Sigmoid colon (tissue), 7 donors: ENCODE data around the gene TSEN15. TPM values are rescaled to one million over a fixed set of nuclear protein-coding genes. Genes with fewer than 3 reads are reported as not detected.

Source experiments
- DNase-seq: peaks from one replicate; pipeline ENCODE4 v3.0.0-alpha.2; 2019
- H3K27ac ChIP-seq, 4 donors: fragments of 200-600 bp; sonication (generic); one replicate each; pipeline ENCODE4 v1.5.1; 2016 to 2019; ENCODE audit warnings: mild to moderate bottlenecking in 1 of 4
- H3K27me3 ChIP-seq, 3 donors: fragments of 200-600 bp; sonication (generic); one replicate each; pipeline ENCODE4 v1.5.1; 2019; ENCODE audit warnings: mild to moderate bottlenecking in 1 of 3
- H3K36me3 ChIP-seq, 4 donors: fragments of 200-600 bp; sonication (generic); one replicate each; pipeline ENCODE4 v1.5.1; 2016 to 2019
- H3K4me1 ChIP-seq, 4 donors: fragments of 200-600 bp; sonication (generic); one replicate each; pipeline ENCODE4 v1.5.1; 2017 to 2019
- H3K4me3 ChIP-seq, 4 donors: fragments of 200-600 bp; sonication (generic); one replicate each; pipeline ENCODE4 v1.5.1; 2017 to 2019; ENCODE audit warnings: mild to moderate bottlenecking in 2 of 4, moderate library complexity in 1 of 4
- H3K9me3 ChIP-seq, 4 donors: fragments of 200-600 bp in 3 of 4; sonication (generic) in 3 of 4; one replicate each; pipeline versions ENCODE4 v1.5.1 to v1.6.1; 2013 to 2019
- EP300 ChIP-seq, 4 donors: sonication (generic); formaldehyde crosslinking; IDR thresholded peaks; one replicate each; pipeline ENCODE4 v1.6.1; 2017; ENCODE audit warnings: antibody characterized with exemption in 4 of 4
- POLR2A ChIP-seq, 2 donors: fragments of 450-650 bp; IDR thresholded peaks; one replicate each; pipeline ENCODE4 v1.6.1; 2016; ENCODE audit warnings: antibody characterized with exemption in 2 of 2, mild to moderate bottlenecking in 2 of 2, moderate library complexity in 2 of 2
- POLR2AphosphoS5 ChIP-seq, 4 donors: sonication (generic); formaldehyde crosslinking; IDR thresholded peaks; one replicate each; pipeline ENCODE4 v1.6.1; 2017; ENCODE audit warnings: antibody characterized with exemption in 4 of 4
- WGBS, 2 donors: extraction: QIAGEN DNeasy Blood & Tissue Kit; methylation state at CpG; one replicate each; pipeline ENCODE4 v1.1.7; 2013; 5-methylcytosine and 5-hydroxymethylcytosine counted together
- intact Hi-C: fragments of 100-400 bp; cut with DNase I; formaldehyde crosslinking; loops from one replicate; pipeline ENCODE4 v1.15.1; 2023
- polyA plus RNA-seq, 3 donors: library from polyadenylated mRNA; stranded (reverse); fragments of 200-250 nt; gene quantifications; one replicate each; pipeline ENCODE4 v1.2.3, GENCODE V29; 2013
- total RNA-seq, 4 donors: library from RNA; depleted of rRNA; stranded (reverse); fragments of >200 nt; gene quantifications; one replicate each; pipeline ENCODE4 v1.1.0, GENCODE V29; 2016
- TF ChIP-seq, protein P1 (sequence below), 4 experiments: fragments of 450-650 bp in 3 of 4; fragments of 200-600 bp in 1 of 4; IDR thresholded peaks; one replicate each; pipeline ENCODE4 v1.5.1; 2016 to 2019; ENCODE audit warnings: antibody characterized with exemption in 4 of 4, mild to moderate bottlenecking in 3 of 4, moderate library complexity in 2 of 4
- donor health status: healthy with polysubstance abuse.
- donor health status: Bipolar disorder and iron deficiency.
- donor health status: healthy.

TSEN15 gene
- total RNA-seq (10 to 100 TPM; 29.4 to 56.4 (median 47.4) TPM), polyA plus RNA-seq (10 to 100 TPM in 2 of 3 donors, 1 to 10 TPM in 1; 8.4 to 14.8 (median 12.9) TPM)

DNA sequence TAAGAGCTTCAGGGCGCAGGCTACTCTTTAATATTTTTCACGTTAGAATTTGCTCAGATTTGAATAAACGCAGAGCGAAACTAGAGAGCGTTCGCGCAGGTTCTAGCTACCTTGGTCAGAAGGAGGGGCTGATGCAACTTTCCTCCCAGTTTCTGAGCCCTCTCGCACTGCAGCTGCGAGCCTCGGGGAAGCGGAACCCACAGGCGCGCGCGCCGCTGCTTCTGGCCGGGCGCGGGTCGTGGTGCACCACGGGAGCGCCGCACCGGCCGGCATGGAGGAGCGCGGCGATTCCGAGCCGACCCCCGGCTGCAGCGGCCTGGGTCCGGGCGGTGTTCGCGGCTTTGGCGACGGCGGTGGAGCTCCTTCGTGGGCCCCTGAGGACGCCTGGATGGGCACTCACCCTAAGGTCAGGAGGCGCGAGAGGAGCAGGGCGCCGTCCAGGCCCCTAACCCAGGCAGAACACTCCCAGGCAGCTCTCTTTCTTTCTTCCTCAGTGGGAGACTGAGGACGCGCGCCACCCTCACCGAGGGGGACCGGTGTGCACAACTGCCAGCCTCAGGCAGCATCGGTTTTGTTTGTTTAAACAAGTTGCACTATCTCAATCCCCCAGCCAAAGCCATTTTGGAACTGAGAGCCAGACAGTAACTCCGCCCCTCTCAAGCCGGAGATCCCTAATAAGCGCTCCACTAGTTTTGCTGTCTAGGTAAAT is at the start of gene TSEN15:
TSEN15 (plus strand) TSS at position 246 of the 709 bp plus-strand sequence; CDS start at position 272, 26 bp downstream.
- TF ChIP-seq POLR2AphosphoS5 (IDR thresholded peaks at IDR 0.05): peak; percentile 25 to 84 (median 72)
- TF ChIP-seq, protein P1, sequence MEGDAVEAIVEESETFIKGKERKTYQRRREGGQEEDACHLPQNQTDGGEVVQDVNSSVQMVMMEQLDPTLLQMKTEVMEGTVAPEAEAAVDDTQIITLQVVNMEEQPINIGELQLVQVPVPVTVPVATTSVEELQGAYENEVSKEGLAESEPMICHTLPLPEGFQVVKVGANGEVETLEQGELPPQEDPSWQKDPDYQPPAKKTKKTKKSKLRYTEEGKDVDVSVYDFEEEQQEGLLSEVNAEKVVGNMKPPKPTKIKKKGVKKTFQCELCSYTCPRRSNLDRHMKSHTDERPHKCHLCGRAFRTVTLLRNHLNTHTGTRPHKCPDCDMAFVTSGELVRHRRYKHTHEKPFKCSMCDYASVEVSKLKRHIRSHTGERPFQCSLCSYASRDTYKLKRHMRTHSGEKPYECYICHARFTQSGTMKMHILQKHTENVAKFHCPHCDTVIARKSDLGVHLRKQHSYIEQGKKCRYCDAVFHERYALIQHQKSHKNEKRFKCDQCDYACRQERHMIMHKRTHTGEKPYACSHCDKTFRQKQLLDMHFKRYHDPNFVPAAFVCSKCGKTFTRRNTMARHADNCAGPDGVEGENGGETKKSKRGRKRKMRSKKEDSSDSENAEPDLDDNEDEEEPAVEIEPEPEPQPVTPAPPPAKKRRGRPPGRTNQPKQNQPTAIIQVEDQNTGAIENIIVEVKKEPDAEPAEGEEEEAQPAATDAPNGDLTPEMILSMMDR (IDR thresholded peaks at IDR 0.05): no peak
- TF ChIP-seq EP300 (IDR thresholded peaks at IDR 0.05): no peak
- peak in 1 of 2 donors; percentile 50 for TF ChIP-seq POLR2A (IDR thresholded peaks at IDR 0.05)
- H3K4me1 ChIP-seq: peaks cover 0 to 28% (median 24%) of the 10 kb centered on the region in 4 donors
- DNase-seq: peak; percentile 89
- peaks cover 0 to 13% (median 6%) of the 10 kb centered on the region in 4 donors for H3K36me3 ChIP-seq
- no peaks in the 10 kb centered on the region for H3K27me3 ChIP-seq
- H3K27ac ChIP-seq: peak within 1 kb of the TSS; percentile 84 to 94 (median 89)
- H3K9me3 ChIP-seq: no peaks in the 10 kb centered on the region
- WGBS, 2 donors: 0% methylated on average over 54 of the region's 54 CpGs
- H3K4me3 ChIP-seq: peak within 1 kb of the TSS; percentile 71 to 95 (median 84)
- intact Hi-C loops: no loop called here

- Histone ChIP-seq H3K36me3 (no peaks in the 10 kb centered on the region), H3K27me3 (no peaks in the 10 kb centered on the region), H3K4me3 (no peak overlapping the region), H3K27ac (peak overlapping the region in 3 of 4 donors; percentile 36 to 66 (median 52)), H3K9me3 (no peaks in the 10 kb centered on the region), H3K4me1 (peaks cover 0 to 17% (median 8%) of the 10 kb centered on the region in 4 donors)
- no peak for DNase-seq
- peak in 3 of 4 donors; percentile 34 to 45 (median 44) for TF ChIP-seq POLR2AphosphoS5 (IDR thresholded peaks at IDR 0.05)
- TF ChIP-seq EP300 (IDR thresholded peaks at IDR 0.05): no peak
- no peak for TF ChIP-seq POLR2A (IDR thresholded peaks at IDR 0.05)
- TF ChIP-seq, protein P1 (IDR thresholded peaks at IDR 0.05): no peak
- WGBS, 2 donors: 35 to 53% methylated on average over 2 of the region's 2 CpGs
- intact Hi-C loops: no loop called here
Observed at GRCh38 chr1:184002071-184002470, 49.5 kb upstream of the TSEN15 start.

DNA sequence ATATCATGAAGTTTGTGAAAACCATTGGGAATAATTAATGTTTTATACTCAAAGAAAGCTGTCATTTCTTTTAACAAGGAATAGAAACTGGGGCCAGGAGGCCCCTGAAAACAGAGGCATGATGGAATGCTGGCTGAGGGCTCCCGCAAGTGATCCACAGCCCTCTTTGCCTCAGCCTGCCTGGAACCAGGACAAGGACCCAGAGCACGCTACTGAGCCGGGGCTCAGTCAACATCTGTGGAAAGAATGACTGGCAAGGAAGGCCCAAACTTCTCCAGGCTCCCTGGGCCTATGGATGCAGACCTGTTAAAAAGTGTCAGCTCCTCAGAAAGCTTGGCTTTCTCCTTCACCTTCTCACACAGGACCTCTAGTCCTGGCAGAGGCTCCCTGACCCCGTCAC is 46.6 kb upstream of the TSEN15 start:
- no peak for DNase-seq
- H3K4me3 ChIP-seq: no peak overlapping the region
- WGBS, 2 donors: 88 to 91% methylated on average over 4 of the region's 4 CpGs
- H3K27ac ChIP-seq: no peak overlapping the region
- intact Hi-C loops: no loop called here
- no peaks in the 10 kb centered on the region for H3K9me3 ChIP-seq
- no peaks in the 10 kb centered on the region for H3K36me3 ChIP-seq
- no peaks in the 10 kb centered on the region for H3K27me3 ChIP-seq
- peaks cover 0 to 17% (median 8%) of the 10 kb centered on the region in 4 donors for H3K4me1 ChIP-seq
- TF ChIP-seq POLR2AphosphoS5 (IDR thresholded peaks at IDR 0.05): no peak
- no peak for TF ChIP-seq EP300 (IDR thresholded peaks at IDR 0.05)
- TF ChIP-seq, protein P1 (IDR thresholded peaks at IDR 0.05): no peak
- TF ChIP-seq POLR2A (IDR thresholded peaks at IDR 0.05): no peak

- 87 to 90% methylated on average over 4 of the region's 4 CpGs for WGBS, 2 donors
- Histone ChIP-seq H3K4me1 (peaks cover 0 to 17% (median 8%) of the 10 kb centered on the region in 4 donors), H3K27me3 (no peaks in the 10 kb centered on the region), H3K9me3 (no peaks in the 10 kb centered on the region), H3K4me3 (no peak overlapping the region), H3K27ac (no peak overlapping the region), H3K36me3 (no peaks in the 10 kb centered on the region)
- DNase-seq: no peak
- intact Hi-C loops: no loop called here
- TF ChIP-seq, protein P1 (IDR thresholded peaks at IDR 0.05): no peak
- TF ChIP-seq EP300 (IDR thresholded peaks at IDR 0.05) (no peak), POLR2AphosphoS5 (IDR thresholded peaks at IDR 0.05) (no peak), POLR2A (IDR thresholded peaks at IDR 0.05) (no peak)
Observed at GRCh38 chr1:184005506-184005905, 46.0 kb upstream of the TSEN15 start.
